GM12872 (cell line): ENCODE data around the gene TFDP3.

Experiments
- CTCF ChIP-seq: IDR thresholded peaks from 3 replicates; pipeline ENCODE4 v1.5.1; 2011; ENCODE audit warnings: low read depth, mild to moderate bottlenecking, low read length, moderate library complexity; ENCODE audit not compliant: insufficient read depth

TFDP3 gene

GRCh38 chrX:133215017-133215416 lies 3.1 kb downstream of the TFDP3 start:
- TF ChIP-seq CTCF, result no peak

GRCh38 chrX:133214301-133214700 lies 3.9 kb downstream of the TFDP3 start:
- no peak for TF ChIP-seq CTCF

GRCh38 chrX:133213117-133213516 lies 5.0 kb downstream of the TFDP3 start:
- TF ChIP-seq CTCF, result no peak

- no peak for TF ChIP-seq CTCF
Measured at GRCh38 chrX:133207751-133208150, 10.4 kb downstream of the TFDP3 start.

GRCh38 chrX:133191739-133192039 lies 26.5 kb downstream of the TFDP3 start:
- TF ChIP-seq CTCF, result no peak

- no peak for TF ChIP-seq CTCF
Measured at GRCh38 chrX:133190877-133191738, 27.0 kb downstream of the TFDP3 start.

- no peak for TF ChIP-seq CTCF
Measured at GRCh38 chrX:133189195-133189594, 29.0 kb downstream of the TFDP3 start.
